GM12878 (cell line): ENCODE results near the gene RERE. TPM values are rescaled to one million over a fixed set of nuclear protein-coding genes. Genes with fewer than 3 reads are reported as not detected.

Source experiments
- ATAC-seq: fragments of 200-7000 bp; cut with Tn5 transposase; 3 replicates; pipeline ENCODE4 v1.9.1; 2020; ENCODE audit warnings: mild to moderate bottlenecking, moderate library complexity
- BruUV-seq: library from RNA; stranded (reverse); fragments of 400-500 nt; replicated peaks from 2 replicates; lab custom pipeline; 2021; lab: Mats Ljungman, UMichigan
- CTCF ChIA-PET: fragments of 300-600 bp; sonication (Branson Sonifier 250); formaldehyde crosslinking; extraction: SDS; loops from one replicate; lab custom pipeline; 2021; ENCODE audit warnings: inconsistent platforms; lab: Yijun Ruan, JAX
- POLR2A ChIA-PET: fragments of 350-600 bp; formaldehyde crosslinking; extraction: SDS; loops from one replicate; lab custom pipeline; 2021; ENCODE audit warnings: inconsistent platforms; lab: Charles Lee
- RAD21 ChIA-PET: fragments of 300-600 bp; sonication (Branson Sonifier 250); formaldehyde crosslinking; loops from one replicate; lab custom pipeline; 2023; ENCODE audit warnings: antibody characterized with exemption; ENCODE audit not compliant: unreplicated experiment; lab: Charles Lee
- SMC1A ChIA-PET: fragments of 300-600 bp; sonication (Branson Sonifier 250); formaldehyde crosslinking; loops from one replicate; lab custom pipeline; 2023; ENCODE audit not compliant: unreplicated experiment, uncharacterized antibody; lab: Charles Lee
- DNase-seq: peaks from one replicate; pipeline ENCODE4 v3.0.0-alpha.2; 2011; ENCODE audit warnings: low read depth, low spot score
- FAIRE-seq: peaks from 3 replicates; lab custom pipeline; 2011; peaks lifted over from hg19 to GRCh38; lab: Jason Lieb, UNC
- H2AFZ ChIP-seq: 2 replicates; pipeline ENCODE4 v1.6.0; 2011; ENCODE audit warnings: low read depth, low read length, control low read depth; ENCODE audit not compliant: control insufficient read depth
- H3K27ac ChIP-seq: 2 replicates; pipeline ENCODE4 v1.5.1; 2011; ENCODE audit warnings: control low read depth; ENCODE audit not compliant: control insufficient read depth, insufficient read depth
- H3K27me3 ChIP-seq, 2 experiments: replicated peaks in 1 of 2; 2 replicates each; pipeline versions ENCODE4 v1.6.0 to v1.6.1; 2011; ENCODE audit warnings: low read length in 1 of 2; ENCODE audit not compliant: control insufficient read depth in 2 of 2, insufficient read depth in 2 of 2
- H3K36me3 ChIP-seq, 2 experiments: 2 replicates each; pipeline ENCODE4 v1.5.1; 2011; ENCODE audit warnings: low read length in 1 of 2; ENCODE audit not compliant: control insufficient read depth in 2 of 2, insufficient read depth in 2 of 2
- H3K4me1 ChIP-seq: 2 replicates; pipeline ENCODE4 v1.6.1; 2011; ENCODE audit warnings: mild to moderate bottlenecking, low read length, moderate library complexity, mixed read lengths; ENCODE audit not compliant: control insufficient read depth, insufficient read depth
- H3K4me2 ChIP-seq: 2 replicates; pipeline ENCODE4 v1.6.0; 2011; ENCODE audit warnings: control low read depth; ENCODE audit not compliant: control insufficient read depth, insufficient read depth
- H3K4me3 ChIP-seq: fragments of 200-600 bp; sonication (generic); 2 replicates; pipeline ENCODE4 v1.5.1; 2016
- H3K79me2 ChIP-seq: 2 replicates; pipeline ENCODE4 v1.6.0; 2011; ENCODE audit warnings: low read length; ENCODE audit not compliant: control insufficient read depth, insufficient read depth
- H3K9ac ChIP-seq: 2 replicates; pipeline ENCODE4 v1.8.0; 2011; ENCODE audit warnings: low read length, control low read depth, mixed read lengths; ENCODE audit not compliant: control insufficient read depth, insufficient read depth
- H3K9me3 ChIP-seq: replicated peaks from 3 replicates; pipeline ENCODE4 v1.5.1; 2011; ENCODE audit warnings: mild to moderate bottlenecking, low read length; ENCODE audit not compliant: control insufficient read depth, insufficient read depth
- H4K20me1 ChIP-seq: 2 replicates; pipeline ENCODE4 v1.6.0; 2011; ENCODE audit not compliant: control insufficient read depth, insufficient read depth
- ASH2L ChIP-seq: fragments of 300-600, 200-600 bp; sonication (generic); IDR thresholded peaks from 2 replicates; pipeline ENCODE4 v1.6.1; 2017; ENCODE audit warnings: low read depth, mild to moderate bottlenecking, borderline replicate concordance
- BCL11A ChIP-seq: IDR thresholded peaks from 2 replicates; pipeline ENCODE4 v1.6.1; 2011; ENCODE audit warnings: low read depth, low read length
- CBFB ChIP-seq: IDR thresholded peaks from 2 replicates; pipeline ENCODE4 v1.6.1; 2016; ENCODE audit warnings: antibody characterized with exemption, low read depth
- CREB1 ChIP-seq: IDR thresholded peaks from 2 replicates; pipeline ENCODE4 v1.6.1; 2012; ENCODE audit warnings: low read depth, mild to moderate bottlenecking, inconsistent platforms
- HCFC1 ChIP-seq: fragments of 150-350 bp; IDR thresholded peaks from 2 replicates; pipeline ENCODE4 v1.6.1; 2014; ENCODE audit warnings: low read length
- MXI1 ChIP-seq: fragments of 150-350 bp; IDR thresholded peaks from 2 replicates; pipeline ENCODE4 v1.6.1; 2011; ENCODE audit warnings: low read depth, mild to moderate bottlenecking, inconsistent platforms, low read length, improper control_type of control experiment
- NFXL1 ChIP-seq: fragments of 450-650 bp; IDR thresholded peaks from 2 replicates; pipeline ENCODE4 v1.6.1; 2017; ENCODE audit warnings: antibody characterized with exemption, mild to moderate bottlenecking, borderline replicate concordance
- NR2C1 ChIP-seq: fragments of 450-650 bp; IDR thresholded peaks from 2 replicates; pipeline ENCODE4 v1.6.1; 2017; ENCODE audit warnings: antibody characterized with exemption, mild to moderate bottlenecking, moderate library complexity
- TAF1 ChIP-seq: IDR thresholded peaks from 2 replicates; pipeline ENCODE4 v1.6.1; 2011; ENCODE audit warnings: mild to moderate bottlenecking, low read depth, low read length, borderline replicate concordance
- ZNF217 ChIP-seq: fragments of 450-650 bp; IDR thresholded peaks from 2 replicates; pipeline ENCODE4 v1.6.1; 2017; ENCODE audit warnings: antibody characterized with exemption, mild to moderate bottlenecking
- ZNF24 ChIP-seq: fragments of 450-650 bp; IDR thresholded peaks from 2 replicates; pipeline ENCODE4 v1.6.1; 2017; ENCODE audit warnings: antibody characterized with exemption, mild to moderate bottlenecking
- ZNF274 ChIP-seq: IDR thresholded peaks from one replicate; pipeline ENCODE4 v1.8.0; 2011; ENCODE audit not compliant: insufficient read length, insufficient read depth
- WGBS: methylation state at CpG from one replicate; pipeline ENCODE4 v1.1.6; 2016; ENCODE audit warnings: low lambda C conversion rate; ENCODE audit not compliant: insufficient replicate concordance, insufficient coverage; ENCODE audit errors: missing lambda C conversion rate; 5-methylcytosine and 5-hydroxymethylcytosine counted together
- in situ Hi-C: fragments of 300-500 bp; cut with MboI; formaldehyde crosslinking; loops from 9 replicates; pipeline ENCODE4 v1.14.3; 2018; ENCODE audit warnings: mixed read lengths
- intact Hi-C: fragments of 100-400 bp; cut with micrococcal nuclease; formaldehyde crosslinking; loops from one replicate; pipeline ENCODE4 v1.14.2; 2022; ENCODE audit not compliant: unreplicated experiment
- polyA plus RNA-seq, 11 experiments: library from polyadenylated mRNA; depleted of rRNA in 4 of 11; unstranded in 6 of 11; stranded (reverse) in 5 of 11; fragments of >200 nt; fragmentation: Nextera tagmentation in 4 of 11; fragmentation: Illumina TruSeq in 1 of 11; extraction: Ambion mirVana in 4 of 11; extraction: Trizol in 1 of 11; gene quantifications; 1 replicate in 1 of 11; 2 replicates in 10 of 11; pipeline versions ENCODE4 v1.2.1 to v1.2.3, GENCODE V29; 2011 to 2016; ENCODE audit warnings: inconsistent platforms in 2 of 11, missing spikeins in 2 of 11, low read depth in 1 of 11
- total RNA-seq, 4 experiments: library from RNA; depleted of rRNA in 3 of 4; stranded (reverse); fragments of >200 nt in 3 of 4; fragmentation: Illumina TruSeq in 1 of 4; extraction: Trizol in 1 of 4; gene quantifications; 2 replicates each; pipeline versions ENCODE4 v1.2.1 to v1.2.3, GENCODE V29; 2013 to 2021
- TF ChIP-seq, protein P1 (sequence below): fragments of 450-650 bp; IDR thresholded peaks from 2 replicates; pipeline ENCODE4 v1.6.1; 2017; ENCODE audit warnings: mild to moderate bottlenecking

The RERE gene
- total and polyA plus RNA-seq, 10 of the 15 experiments (the other 5 are each of a cell fraction or from before 2014, with no cell fraction given), result 5.2 to 60.5 (median 20.2) TPM

DNA sequence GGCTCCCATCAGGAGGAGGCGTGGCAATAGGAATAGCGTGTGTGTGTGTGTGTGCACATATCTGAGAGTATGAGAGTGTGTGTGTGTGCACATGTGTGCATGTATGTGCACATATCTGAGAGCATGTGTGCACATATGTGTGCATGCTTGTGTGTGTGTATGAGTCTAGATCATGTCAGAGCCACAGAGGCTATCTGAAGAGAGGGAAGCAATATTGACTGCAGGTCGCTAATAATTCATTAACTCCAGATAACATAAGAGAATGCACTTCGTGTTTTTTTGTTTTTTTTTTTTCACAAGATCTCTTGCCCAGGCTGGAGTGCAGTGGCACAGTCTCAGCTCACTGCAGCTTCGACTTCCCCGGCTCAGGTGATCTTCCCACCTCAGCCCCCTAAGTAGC is 504.2 kb downstream of the RERE start:
- H3K27me3 ChIP-seq, result no peaks in the 10 kb centered on the region
- H3K36me3 ChIP-seq, result no peaks in the 10 kb centered on the region
- POLR2A ChIA-PET, result interaction anchor here (0.6 kb wide), 1 partner anchor 334 kb away, joined by 4 read pairs; no protein-coding TSS in a partner anchor
- H3K9me3 ChIP-seq, result no peaks in the 10 kb centered on the region
- DNase-seq (no peak), ATAC-seq (no peak), FAIRE-seq (no peak)
- H3K9ac ChIP-seq, result no peak overlapping the region
- no peak overlapping the region for H3K27ac ChIP-seq
- RAD21 ChIA-PET, result interaction anchor here (1.6 to 6.2 kb wide), 3 partner anchors 273 to 298 kb away, joined by 5 to 96 read pairs (median 21); no protein-coding TSS in a partner anchor
- no peaks in the 10 kb centered on the region for H3K79me2 ChIP-seq
- in situ Hi-C loops, result loop anchor here (5.0 kb wide), 1 partner anchor 291 kb away; no protein-coding TSS in a partner anchor
- H2AFZ ChIP-seq, result no peak overlapping the region
- CTCF ChIA-PET, result interaction anchor here (1.1 to 7.3 kb wide), 8 partner anchors 11 to 332 kb away, joined by 5 to 161 read pairs (median 10); no protein-coding TSS in a partner anchor
- WGBS, result 57% methylated on average over 6 of the region's 6 CpGs
- SMC1A ChIA-PET, result interaction anchor here (1.2 to 3.8 kb wide), 3 partner anchors 273 to 298 kb away, joined by 3 to 47 read pairs (median 37); no protein-coding TSS in a partner anchor
- TF ChIP-seq ZNF24, result no peak
- no peak for TF ChIP-seq CREB1
- no peak for TF ChIP-seq NR2C1
- no peak for TF ChIP-seq ZNF217
- TF ChIP-seq MXI1, result no peak
- no peak for TF ChIP-seq TAF1
- TF ChIP-seq BCL11A, result no peak
- TF ChIP-seq ZNF274, result no peak
- no peak for TF ChIP-seq CBFB
- TF ChIP-seq HCFC1, result no peak
- no peak for TF ChIP-seq ASH2L
- TF ChIP-seq NFXL1, result no peak
- TF ChIP-seq, protein P1, sequence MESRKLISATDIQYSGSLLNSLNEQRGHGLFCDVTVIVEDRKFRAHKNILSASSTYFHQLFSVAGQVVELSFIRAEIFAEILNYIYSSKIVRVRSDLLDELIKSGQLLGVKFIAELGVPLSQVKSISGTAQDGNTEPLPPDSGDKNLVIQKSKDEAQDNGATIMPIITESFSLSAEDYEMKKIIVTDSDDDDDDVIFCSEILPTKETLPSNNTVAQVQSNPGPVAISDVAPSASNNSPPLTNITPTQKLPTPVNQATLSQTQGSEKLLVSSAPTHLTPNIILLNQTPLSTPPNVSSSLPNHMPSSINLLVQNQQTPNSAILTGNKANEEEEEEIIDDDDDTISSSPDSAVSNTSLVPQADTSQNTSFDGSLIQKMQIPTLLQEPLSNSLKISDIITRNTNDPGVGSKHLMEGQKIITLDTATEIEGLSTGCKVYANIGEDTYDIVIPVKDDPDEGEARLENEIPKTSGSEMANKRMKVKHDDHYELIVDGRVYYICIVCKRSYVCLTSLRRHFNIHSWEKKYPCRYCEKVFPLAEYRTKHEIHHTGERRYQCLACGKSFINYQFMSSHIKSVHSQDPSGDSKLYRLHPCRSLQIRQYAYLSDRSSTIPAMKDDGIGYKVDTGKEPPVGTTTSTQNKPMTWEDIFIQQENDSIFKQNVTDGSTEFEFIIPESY, result no peak
- TF ChIP-seq, all 136 proteins: peak for 0
- Histone ChIP-seq H3K4me1 (no peaks in the 10 kb centered on the region), H4K20me1 (no peaks in the 10 kb centered on the region), H3K4me2 (no peak overlapping the region), H3K4me3 (no peak overlapping the region)
- intact Hi-C loops, result loop anchor here (5.0 kb wide), 1 partner anchor 331 kb away; no protein-coding TSS in a partner anchor
- no TSS peak for BruUV-seq
